ENCODE measurements around the gene ELP4.
A peak's percentile ranks its signal among the peaks of the same experiment; 100 is the strongest.

The ELP4 gene

DNA sequence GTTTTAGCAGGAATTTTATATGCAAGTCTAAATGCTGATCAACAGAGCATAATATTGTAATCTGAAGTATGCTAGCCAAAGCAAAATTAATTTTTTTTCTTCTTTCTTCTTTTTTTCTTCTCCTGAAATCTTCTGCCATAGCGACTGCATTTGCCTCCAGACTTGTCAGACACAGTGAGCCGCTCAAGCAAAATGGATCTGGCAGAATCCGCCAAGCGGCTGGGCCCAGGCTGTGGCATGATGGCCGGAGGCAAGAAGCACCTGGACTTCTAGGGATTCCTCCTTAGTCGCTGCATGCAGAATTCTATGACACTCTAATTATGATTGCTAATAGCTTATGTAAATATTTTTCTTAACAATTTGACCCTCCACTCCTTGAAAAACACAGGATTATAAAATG, 273.7 kb downstream of the ELP4 start:
- no peak for FAIRE-seq

DNA sequence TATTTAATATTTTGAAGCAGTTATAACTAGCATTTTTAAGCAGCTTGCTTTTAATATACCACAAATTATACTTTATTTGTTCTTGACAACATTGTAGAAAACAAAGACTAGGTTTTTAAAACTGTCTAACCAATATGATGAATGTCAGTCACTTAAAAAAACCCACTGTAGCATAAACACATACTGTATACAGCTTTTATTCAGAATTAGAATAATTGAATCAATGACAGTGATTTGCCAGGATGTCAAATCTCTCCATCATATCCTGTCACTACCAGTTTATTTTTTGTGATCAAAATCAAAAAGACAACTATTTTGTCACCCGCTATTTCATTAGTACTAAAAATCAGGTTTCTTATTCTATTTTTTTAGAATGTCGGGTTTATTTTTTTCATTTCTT, 275.0 kb downstream of the ELP4 start:
- peak; percentile 39 for FAIRE-seq

DNA sequence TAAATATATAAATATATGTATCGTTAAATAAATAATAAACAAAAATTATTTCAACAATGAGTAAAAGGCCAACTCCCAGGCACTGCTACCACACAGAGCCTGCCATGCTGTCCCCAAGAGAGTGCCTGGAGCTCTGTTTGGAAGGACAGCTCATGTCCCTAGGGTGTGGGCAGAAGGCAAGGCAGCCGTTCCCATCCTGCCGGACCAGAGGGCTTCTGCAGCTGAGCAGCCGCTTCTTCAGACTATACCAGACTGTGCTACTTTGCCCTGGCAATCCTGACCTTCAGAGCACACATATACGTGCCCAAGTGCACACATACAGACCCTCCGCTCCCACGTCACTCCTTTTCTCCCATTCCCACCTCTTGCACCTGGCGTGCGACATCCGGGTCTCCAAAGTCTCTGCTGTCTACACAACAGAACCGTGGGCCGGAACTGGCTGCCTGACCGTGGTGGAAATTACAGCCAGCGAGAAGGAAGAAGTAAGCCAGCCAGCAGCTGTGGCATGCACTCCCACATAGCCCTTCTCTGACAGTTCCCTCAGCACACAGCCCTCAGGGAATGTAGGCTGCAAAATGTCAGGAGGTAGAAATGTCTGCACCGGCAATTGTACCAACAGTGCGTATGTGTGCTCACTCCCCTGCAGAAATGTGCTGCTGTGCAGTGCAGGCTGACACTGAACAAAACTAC, 277.6 kb downstream of the ELP4 start:
- no peak for FAIRE-seq

DNA sequence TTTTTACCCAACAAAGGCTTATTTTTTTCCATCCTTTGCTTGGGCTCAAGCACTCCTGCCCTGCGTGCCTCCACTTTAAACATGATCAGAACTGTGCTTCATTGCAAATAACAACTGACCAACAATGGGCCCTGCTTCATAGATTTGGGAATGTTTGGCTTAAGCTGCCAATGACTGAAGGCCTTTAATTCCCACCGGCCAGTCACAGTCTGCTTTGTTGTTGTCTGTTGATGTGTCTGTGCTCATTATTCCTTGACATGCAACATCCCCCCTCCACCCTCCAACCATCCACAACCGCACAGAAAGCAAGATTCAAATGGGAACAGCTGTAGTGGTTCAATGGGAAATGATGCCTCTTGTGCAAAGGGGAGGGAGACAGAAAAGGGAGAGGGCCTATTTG, 278.5 kb downstream of the ELP4 start:
- no peak for FAIRE-seq

DNA sequence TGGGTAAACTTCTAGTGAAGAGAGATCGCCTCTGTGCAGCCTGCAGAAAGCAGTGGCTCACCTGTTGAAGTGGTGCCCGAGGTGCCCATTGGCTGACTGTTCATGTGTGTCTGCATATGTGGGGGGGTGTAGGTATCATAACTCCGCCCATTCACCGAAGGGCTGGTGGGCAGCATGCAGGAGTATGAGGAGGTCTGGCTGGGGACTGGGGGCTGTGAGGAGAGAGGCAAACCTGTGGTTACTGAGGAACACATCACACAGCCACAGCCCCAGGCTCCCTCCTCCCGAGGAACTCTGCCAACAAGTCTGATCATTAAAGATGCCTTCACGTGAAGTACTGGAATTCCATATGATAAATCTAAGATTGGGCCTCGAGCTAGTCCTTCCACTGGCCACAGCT, 281.1 kb downstream of the ELP4 start:
- no peak for FAIRE-seq

DNA sequence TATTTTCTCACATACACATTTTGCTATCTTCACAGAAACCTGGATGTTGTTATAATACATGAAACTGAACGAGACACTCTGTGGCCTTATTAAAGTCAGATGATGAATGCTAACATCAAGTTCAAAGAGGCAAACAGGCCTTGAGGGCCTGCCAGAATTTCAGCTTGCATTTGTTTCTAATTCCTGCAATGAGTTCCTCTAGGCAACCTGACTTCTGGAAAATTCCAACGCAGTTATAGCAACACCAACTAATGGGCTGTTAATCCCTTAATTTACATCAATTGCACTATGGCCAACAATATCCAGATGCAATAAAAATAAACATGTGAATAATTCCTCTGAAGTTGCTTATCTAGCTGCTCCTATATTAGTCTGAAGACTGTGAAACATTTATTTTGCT, 282.5 kb downstream of the ELP4 start:
- no peak for FAIRE-seq

DNA sequence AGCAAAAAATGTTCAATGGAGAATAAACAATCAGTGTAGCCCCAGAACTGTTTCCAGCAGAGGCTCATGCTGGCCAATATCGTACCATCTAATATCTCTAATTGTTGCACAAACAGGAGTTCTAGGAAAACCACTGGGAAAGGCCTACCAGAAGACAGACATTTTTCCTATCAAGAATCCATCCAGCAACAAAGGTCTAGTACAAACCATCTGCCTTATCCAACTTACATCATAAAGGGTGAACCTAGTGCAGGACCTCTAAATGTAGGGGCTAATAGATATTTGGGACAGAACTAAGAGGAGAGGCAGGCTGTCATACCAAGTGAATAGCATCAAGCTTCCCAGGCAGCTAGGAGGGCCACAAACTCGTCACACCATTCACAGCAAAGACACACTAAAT, 282.9 kb downstream of the ELP4 start:
- FAIRE-seq: no peak

DNA sequence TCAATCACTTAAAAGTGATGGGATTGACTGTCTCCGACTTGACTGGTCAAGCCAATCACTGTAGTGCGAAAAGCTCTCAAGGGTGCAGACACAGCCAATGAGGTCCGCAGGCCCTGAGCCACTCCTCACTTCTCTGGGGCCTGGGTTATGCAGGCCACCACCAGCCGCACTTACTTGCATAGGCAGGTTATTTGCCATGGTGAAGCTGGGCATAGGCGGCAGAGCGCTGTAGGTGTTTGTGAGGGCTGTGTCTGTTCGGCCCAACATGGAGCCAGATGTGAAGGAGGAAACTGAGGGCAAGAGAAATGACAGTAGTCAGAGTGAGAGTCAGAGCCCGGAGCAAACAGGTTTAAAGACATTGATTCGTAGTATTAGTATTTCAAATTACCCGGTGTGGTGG, 283.7 kb downstream of the ELP4 start:
- FAIRE-seq: no peak

DNA sequence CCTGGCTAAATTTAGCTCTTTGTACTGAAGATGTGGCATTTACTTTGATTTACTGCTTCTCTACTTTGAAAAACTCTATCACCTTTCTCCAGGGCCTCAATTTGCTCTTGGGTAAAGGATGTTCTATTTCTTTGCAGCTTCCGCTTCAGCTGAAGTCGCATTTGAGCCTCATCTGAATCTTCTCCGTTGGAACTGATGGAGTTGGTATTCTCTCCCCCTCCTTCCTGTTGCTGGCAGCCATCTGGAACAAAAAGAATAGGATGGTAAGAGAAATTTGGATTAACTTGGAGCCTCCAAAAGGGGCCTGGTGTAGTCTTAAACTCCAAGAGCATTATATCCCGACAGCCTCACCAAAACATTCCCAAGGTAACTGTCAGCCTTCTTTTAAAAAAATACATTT, 285.0 kb downstream of the ELP4 start:
- no peak for FAIRE-seq

DNA sequence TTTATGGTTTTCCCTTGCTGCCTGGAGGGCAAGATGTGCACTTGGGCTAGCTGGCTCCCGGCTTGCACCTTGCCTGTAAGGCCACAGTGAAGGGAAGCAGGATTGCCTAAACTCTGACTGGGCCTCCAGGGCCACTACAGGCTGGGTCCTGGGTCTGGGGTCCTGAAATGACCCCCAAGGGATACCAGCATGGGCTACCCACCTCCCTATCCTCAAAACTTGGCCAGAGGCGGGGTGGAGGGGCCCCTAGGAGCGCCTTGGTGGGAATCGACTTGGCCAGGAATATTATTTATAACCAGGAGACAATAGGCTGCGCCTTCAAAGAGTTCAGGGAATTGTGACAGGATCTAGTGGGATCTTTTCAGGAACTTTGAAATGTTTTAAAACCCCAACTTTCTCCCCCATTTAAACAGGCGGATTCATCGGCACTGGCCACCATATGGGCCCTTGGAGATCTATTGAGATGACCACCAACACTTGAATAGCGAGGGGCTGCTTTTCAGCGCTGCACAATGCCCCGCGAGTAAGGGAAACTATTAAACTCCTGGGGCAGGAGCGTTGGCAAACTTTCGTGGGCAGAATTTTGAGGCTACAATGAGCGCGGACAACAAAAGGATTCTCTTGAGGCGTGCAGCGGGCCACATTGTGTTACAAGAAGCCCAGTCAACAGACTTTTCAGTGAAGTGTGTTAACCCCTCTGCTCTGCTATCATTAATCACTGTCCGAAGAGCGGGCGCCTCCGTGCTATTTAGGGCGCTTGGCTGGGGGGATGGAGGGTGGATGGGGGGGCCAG, 286.3 kb downstream of the ELP4 start:
- FAIRE-seq: no peak

DNA sequence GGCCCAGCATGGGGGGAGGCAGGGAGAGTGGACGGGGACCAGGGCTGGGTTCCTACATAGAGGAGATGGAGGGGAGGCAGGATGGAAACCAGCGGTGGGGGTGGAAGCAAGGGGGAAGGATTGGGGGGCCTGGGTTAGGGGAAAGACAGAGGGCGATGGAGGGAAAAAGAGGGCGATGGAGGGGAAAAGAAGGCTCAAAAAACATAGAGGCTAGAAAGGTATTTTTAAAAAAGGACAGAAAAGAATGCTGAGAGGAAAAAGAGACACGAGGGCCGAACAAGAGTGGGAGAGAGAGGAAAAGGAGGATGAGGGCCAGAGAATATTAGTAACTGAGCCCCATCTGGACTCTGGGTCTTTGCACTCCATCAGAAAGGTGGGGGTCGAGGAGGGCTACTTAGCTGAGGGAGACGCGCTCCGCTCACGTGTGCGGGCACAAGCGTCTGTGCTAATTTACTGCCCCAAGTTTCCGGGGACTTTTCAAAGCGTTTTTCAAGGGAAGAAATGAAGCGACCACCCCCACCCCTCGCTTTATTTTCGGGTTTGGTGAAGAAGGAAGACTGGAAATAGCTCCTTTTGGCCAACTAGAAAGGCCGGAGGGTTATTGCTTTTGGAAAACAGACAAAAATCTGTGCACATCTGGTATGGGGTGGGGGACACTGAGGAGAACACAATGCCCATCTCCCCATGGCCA, 287.1 kb downstream of the ELP4 start:
- no peak for FAIRE-seq

DNA sequence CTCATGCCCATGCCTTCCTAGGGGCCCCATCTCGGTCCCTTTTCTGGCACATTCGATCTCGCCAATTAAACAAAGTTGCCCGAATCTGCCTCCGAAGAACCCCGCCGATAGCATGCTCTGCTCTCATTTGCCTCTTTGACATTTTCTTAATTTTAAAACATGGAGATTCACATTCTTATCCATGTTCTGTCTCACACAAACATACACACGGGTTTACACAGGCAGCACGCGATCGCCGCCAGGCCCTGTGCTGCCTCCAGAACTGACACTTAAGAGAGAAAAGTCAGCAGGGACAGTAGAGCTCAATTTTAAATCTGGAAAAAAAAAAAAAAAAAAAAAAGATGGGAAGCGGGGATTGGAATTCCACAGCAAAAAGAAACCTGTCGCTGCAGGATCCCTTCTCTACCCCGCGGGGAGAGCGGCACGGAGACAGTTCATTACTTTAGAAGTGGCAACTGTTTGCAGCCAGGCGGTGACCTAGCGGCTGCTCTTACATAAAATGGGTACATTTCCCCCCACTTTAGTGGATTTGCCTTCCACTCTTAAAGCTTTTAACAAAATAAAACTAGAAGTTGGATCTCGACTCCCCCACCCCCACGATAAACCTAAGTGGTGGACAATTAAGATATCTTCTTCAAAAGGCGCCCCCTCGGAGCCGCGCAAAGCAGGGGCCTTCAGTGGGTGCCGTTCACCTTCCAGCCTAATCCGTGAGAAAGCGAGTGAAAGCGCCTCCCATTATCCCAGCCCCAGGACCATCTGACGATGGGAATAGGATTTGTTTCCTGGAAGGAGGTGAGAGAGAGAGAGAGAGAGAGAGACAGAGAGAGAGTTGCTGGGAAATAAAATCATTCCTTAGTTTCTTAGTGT, 287.9 kb downstream of the ELP4 start:
- FAIRE-seq: no peak

DNA sequence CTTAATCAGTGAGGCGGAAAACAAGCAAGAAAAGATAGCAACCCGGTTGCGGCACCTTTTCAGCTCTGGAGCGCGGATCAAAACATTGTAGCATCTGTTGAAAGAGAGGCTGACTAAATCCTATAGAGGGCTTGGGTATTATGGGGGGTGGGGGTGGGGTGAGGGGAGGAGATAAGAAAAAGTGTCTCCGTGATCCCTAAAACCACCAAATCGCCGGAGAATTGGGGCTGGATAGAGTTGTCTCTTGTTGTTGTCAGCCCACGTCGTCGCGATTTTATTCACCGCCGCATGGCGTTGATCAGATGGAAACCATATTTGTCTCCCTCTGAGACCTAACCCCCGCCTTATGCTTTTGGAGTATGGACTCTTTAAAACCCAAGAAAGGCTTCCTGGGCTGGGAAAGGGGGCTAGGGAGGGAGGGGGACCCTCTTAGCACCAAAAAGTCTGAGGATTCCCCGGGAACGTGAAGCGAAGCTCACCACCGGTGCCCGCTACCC, 288.5 kb downstream of the ELP4 start:
- FAIRE-seq: no peak

DNA sequence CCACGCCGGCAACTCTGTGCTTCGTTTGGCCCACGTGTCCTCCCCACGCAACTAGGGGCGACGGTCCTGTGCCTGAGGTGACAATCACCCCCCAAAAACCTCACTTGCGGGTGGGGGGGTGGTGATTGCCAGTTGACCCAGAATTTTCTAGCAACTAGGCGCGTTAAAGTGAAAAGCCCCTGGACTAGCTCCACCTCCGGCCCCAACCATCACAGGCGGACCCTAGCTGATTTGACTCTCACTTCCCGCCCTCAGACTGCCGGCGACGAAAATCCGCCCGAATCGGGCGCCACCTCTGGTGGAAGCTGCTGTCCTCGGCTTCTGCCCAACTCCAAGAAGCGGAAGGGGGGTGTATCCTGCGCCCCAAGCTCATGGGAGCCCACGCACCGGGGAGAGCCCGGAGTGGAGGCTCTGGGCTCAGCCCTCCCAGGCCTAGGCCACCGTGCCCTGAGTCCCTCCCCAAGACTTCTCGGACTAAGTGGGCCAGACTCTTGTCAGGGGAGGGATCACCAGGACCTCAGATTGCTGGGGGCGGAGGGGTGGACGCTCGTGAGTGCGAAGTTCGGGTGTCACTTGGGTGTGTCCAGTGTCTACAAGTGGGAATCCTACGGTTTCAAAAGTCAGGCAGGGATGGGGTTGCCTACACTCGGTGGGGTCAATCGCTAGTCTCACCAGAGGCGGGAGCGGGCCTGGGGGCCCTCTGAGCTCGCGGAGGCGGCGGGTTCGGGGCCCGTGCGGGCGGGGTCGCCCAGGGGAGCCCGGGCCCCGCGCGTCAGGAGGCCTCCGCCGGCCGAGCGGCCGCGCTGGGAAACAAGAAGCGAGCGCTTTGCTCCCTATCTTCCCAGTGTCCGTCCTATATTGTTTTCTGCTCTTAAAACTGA, 289.2 kb downstream of the ELP4 start:
- no peak for FAIRE-seq

DNA sequence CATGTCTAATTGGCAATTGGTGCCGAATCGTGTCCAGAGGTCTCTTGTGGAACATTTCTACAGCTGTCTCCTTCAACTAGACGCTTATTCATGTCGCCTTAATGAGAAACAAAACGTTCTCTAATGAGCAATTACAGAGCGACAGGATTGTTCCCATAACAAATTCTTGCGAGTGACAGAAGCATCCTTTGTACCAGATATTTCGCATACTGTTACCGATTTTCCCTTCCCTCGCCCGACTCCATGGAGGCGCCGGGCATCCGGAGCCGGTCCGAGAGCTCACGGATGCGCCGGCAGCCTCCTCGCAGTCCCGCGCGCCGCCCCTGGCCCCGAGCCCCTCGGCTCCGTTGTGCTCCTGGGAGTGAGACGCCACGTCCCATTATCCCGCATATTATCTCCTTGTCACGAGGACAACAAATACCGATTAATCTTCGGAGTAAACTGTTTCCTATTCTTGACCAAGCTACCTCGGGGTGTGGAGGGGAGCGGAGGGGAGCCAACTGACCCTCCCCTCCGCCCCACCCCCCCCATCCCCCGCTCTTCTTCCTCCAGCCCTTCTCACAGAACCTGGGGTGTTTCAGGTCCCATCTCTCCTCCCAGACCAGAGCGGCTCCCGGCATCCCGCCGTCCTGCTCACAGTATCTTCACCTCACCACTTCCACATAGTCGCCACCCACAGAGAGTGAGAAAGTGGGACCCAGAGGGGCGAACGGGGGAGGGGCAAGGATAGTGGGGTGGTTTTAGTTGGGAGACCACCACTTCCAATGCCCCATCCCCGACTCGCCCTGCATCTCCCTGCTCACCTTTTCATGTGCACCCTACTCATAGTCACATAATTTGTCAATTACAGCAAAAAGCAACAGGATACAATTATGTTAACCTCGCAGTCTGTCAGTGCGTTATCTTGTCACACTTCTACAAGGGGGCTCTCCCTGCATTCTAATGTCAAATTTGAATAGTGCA, 290.1 kb downstream of the ELP4 start:
- FAIRE-seq: no peak

DNA sequence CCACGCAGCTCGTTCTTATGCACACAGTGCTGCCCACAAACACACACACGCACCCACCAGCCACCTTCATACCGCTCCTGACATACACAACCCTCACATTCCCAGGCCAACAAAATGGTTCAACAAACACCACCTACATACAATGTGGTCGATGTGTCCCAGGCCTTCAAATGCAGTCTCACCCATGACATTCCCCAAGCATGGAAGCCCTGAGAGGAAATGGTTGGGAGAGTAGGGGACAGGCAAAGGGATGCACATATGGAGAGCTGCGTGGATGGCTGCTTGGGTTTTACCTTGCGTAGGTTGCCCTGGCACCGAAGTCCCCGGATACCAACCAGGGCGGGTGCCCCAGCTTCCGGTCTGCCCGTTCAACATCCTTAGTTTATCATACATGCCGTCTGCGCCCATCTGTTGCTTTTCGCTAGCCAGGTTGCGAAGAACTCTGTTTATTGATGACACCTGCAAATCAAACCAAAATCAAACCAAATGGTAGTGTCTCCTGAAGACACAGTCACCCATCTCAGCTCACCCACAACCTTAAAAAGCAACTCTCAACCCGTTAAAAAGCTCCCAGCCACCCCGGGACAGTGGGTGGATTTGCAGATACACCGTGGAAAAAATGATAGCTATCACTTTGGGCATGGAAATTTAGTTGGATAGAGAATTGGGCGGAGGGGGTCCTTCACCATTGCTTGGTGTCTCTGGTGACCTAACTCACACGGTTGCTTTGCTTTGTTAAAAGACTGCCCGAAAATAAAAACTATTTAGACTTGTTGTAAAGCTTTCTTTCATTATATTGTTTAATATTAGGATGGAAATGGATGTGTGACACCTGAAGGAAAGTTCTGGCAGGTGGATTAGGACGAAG, 291.1 kb downstream of the ELP4 start:
- no peak for FAIRE-seq

DNA sequence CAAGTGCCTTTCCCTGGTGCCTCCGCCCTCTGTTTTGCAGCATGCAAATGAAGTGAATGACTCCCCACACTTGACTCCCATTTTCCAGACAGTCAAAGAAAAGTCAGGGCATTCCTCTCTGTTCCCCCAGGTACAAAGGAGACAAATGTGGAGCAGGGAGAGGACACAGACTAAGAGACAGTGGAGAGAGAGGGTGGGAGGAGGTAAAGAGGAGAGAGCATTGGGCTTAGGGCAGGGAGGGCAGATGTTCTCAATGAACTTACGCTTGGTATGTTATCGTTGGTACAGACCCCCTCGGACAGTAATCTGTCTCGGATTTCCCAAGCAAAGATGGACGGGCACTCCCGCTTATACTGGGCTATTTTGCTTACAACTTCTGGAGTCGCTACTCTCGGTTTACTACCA, 291.7 kb downstream of the ELP4 start:
- FAIRE-seq: no peak

DNA sequence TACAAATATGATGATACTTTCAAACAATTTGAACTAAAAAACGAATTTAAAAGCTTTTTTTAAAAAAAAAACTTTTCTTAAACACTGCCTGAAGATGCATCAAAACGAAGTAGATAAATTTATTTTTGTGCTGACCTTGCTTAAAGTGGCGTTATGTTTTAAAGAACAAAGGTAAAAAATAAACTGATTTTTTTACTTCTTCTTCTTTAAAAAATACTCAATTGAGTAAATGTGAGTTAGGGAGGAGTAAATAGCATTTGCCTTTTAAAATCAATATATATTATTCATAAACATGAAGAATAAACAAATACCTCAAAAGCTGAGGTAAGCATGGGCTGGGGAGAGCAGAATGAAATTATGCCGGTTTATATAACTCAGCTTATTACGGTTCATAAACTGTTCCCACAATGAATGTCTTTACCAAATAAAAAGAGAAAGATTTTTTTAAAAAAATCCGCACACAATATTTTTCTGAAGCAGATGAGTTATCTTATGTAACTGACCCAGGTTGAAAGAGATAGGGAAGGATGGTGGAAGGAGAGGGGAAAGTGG, 292.5 kb downstream of the ELP4 start:
- no peak for FAIRE-seq

DNA sequence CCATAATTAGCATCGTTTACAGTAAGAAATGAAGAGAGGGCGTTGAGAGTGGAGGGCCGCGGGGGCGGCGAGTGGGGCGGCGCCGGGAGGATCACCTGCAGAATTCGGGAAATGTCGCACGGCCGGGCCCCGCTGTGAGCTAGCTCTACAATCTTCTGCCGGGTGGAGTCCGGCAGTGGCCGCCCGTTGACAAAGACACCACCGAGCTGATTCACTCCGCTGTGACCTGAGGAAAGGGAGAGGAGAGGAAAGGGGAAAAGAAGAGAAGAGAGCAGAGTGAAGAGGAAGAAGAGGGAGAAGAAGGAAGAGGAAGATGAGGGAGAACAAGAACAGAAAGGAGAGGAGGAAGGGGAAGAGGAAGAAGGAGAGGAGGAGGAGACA, 293.0 kb downstream of the ELP4 start:
- FAIRE-seq: no peak

All from G401.6 (cell line).